ENCODE results near the gene PRTFDC1.

The PRTFDC1 gene

DNA sequence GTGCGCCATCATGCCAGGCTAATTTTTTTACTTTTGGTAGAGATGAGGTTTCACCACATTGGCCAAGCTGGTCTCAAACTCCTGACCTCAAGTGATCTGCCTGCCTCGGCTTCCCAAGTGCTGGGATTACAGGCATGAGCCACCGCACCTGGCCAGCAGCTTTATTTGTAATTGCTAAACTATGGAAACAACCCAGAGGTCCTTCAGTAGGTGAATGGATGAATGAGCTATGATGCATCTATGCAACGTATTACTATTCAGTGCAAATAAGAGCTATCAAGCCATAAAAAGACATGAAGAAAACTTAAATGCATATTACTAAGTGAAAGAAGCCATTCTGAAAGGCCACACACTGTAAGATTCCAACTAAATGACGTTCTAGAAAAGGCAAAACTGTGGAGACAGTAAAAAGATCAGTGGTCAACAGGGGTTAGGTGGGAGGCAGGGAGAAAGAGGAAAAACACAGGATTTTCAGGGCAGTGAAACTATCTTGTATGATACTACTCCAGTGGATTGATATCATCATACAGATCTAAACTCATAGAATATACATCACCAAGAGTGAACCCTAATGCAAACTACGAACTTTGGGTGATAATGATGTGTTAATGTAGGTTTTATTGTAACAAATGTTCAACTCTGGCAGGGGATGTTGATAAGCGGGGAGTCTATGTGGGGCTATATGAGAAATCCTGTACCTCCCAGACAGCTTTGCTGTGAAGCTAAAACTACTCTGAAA, 66.7 kb downstream of the PRTFDC1 start:
- Mint-ChIP-seq H3K4me1 (peaks cover 75% of the 10 kb centered on the region), H3K27ac (peak overlapping the region in 1 of 2 donors; percentile 22), H3K9me3 (peaks cover 6 to 7% of the 10 kb centered on the region in 2 donors), H3K27me3 (no peaks in the 10 kb centered on the region), H3K4me3 (no peak overlapping the region)
- DNase-seq, result no peak
- ATAC-seq, result no peak

DNA sequence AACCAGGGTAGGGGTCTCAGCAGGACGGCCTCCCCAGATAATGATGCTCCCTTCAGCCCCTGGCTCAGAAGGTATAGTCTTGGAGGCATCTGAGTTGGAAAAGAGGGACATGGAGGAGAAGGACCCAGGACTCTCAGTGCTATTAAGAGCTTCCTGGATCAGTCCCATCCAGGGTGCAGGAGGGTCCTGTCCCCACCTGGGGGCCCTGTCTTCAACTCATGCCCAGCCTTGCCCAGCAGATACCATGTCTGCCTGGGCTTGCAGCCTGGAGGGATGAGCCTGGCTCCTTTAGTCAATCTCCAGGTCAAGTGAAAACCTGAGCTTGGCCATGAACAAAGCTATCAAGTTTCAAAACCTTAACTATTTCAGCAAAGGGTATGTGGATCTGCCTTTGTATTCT, 67.6 kb downstream of the PRTFDC1 start:
- DNase-seq (no peak), ATAC-seq (no peak)
- Mint-ChIP-seq H3K27me3 (no peaks in the 10 kb centered on the region), H3K9me3 (peaks cover 6 to 7% of the 10 kb centered on the region in 2 donors), H3K4me3 (no peak overlapping the region), H3K27ac (no peak overlapping the region), H3K4me1 (peaks cover 70% of the 10 kb centered on the region)

DNA sequence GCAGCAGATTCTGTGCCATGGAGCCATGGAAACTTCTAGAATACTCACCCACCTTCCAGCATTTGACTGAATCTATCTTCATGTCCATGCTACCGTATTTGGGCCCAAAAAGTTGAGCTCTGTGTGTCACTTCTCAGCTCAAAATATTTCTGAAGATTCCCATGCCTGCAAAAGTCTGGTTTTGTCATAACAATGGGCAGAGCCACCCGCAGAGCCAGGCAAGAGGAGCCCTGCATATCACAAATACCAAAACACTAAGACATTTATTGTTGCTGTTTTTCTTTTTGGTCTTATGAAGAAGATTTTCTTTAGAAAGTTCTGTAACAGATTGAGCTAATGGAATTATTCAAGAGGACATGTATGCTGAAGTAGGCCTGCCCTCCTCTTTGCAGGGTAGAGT, 68.1 kb downstream of the PRTFDC1 start:
- no peak for DNase-seq
- ATAC-seq, result no peak
- H3K27me3 Mint-ChIP-seq, result no peaks in the 10 kb centered on the region
- no peak overlapping the region for H3K27ac Mint-ChIP-seq
- no peak overlapping the region for H3K4me3 Mint-ChIP-seq
- peaks cover 65% of the 10 kb centered on the region for H3K4me1 Mint-ChIP-seq
- peaks cover 6 to 7% of the 10 kb centered on the region in 2 donors for H3K9me3 Mint-ChIP-seq

DNA sequence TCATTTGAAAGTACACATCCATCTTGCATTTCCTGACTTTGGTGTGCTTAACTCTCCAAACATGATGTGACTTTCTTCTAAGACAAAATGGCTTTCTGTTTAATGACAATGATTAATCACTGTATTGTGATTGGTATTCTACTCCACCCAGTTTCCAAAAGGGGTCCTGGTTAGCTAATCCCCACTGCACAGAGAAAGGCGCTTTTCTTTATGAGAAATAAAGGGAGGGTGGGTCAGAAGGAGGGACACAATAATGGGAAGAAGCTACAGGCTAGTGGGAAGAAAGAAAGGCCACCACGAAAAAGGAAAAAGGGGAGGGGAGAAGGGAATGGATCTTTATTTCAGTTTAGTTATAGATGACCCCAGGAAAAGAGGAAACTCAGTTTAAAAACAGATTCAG, 69.2 kb downstream of the PRTFDC1 start:
- Mint-ChIP-seq H3K9me3 (peaks cover 6 to 7% of the 10 kb centered on the region in 2 donors), H3K4me3 (peak overlapping the region; percentile 46 to 56)

DNA sequence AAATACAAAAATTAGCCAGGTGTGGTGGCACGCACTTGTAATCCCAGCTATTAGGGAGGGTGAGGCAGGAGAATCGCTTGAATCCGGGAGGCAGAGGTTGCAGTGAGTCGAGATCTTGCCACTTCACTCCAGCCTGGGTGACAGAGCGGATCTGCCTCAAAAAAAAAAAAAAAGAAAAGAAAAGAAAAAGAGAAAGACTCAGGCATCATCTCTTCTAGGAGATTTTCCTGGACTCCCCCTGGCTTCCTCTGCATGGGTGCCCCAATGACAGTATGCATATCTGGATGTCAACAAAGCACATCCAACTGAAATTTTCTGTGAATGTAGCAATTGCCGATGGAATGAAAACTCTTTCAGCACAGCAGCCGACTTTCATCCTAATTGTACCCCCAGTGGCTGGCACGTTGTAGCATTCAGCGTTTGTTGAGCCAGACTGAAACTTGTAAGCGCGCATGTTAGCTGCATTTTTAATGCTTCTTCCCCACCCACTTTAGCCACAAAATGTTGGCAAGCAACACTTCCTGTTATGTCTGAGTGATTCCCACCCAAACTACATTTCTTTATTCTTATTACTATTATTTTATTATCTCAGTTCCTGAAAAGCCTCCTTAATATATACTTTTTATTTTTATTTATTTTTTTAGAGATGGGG, 70.2 kb downstream of the PRTFDC1 start:
- peaks cover 2% of the 10 kb centered on the region in 2 donors for H3K9me3 Mint-ChIP-seq
- H3K4me3 Mint-ChIP-seq, result peak overlapping the region; percentile 51 to 67
- H3K4me1 Mint-ChIP-seq, result peaks cover 46% of the 10 kb centered on the region
- DNase-seq (peak; percentile 26 to 57), ATAC-seq (peak; percentile 81)
- no peaks in the 10 kb centered on the region for H3K27me3 Mint-ChIP-seq
- no peak overlapping the region for H3K27ac Mint-ChIP-seq

More for the DNA sequence above, 69.2 kb downstream of the PRTFDC1 start:
- Mint-ChIP-seq H3K4me1 (peaks cover 56% of the 10 kb centered on the region), H3K27ac (peak overlapping the region; percentile 6 to 76), H3K27me3 (no peaks in the 10 kb centered on the region)
- DNase-seq (no peak), ATAC-seq (no peak)

DNA sequence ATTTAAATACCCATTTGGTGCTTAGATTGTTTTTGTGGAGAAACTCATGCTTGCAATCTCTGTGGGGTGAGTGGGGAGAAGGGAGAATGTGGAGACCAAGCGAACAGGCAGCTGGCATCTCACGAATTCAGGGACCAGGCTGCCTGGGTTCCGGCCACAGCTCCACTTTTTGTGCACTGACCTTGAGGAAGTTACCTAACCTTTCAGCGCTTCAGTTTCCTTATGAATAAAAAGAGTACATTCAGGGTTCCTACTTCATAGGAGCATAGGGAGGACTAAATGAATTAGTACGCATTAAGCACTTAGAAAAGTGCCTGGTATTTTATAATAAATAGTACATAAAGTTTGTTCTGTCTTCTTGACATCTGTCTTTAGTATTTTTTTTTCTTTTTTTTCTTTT, 72.5 kb downstream of the PRTFDC1 start:
- H3K4me3 Mint-ChIP-seq, result no peak overlapping the region
- no peak overlapping the region for H3K27ac Mint-ChIP-seq
- peaks cover 30% of the 10 kb centered on the region for H3K4me1 Mint-ChIP-seq
- H3K9me3 Mint-ChIP-seq, result peaks cover 7 to 8% of the 10 kb centered on the region in 2 donors
- ATAC-seq (no peak), DNase-seq (no peak)
- no peaks in the 10 kb centered on the region for H3K27me3 Mint-ChIP-seq

DNA sequence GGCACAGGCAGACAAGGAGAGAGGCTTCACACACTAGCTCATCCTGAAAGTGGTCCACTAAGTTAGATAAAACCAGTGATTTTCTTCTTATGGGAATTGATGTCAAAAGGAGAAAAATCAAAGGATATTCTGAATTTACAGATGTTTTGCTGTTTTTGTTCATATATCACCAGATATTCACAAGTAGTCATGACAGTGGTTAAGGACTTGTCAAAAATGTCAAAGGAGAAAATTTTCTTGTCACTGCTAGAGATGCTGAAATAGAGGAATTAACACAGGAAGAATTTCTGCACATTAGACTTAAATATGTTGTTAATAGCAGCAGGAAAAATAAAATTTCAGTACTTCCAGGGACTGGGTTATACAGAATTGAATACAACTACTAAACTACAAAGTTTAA, 78.3 kb downstream of the PRTFDC1 start:
- Mint-ChIP-seq H3K4me1 (peaks cover 6% of the 10 kb centered on the region), H3K9me3 (peaks cover 9 to 15% of the 10 kb centered on the region in 2 donors), H3K4me3 (no peak overlapping the region), H3K27me3 (no peaks in the 10 kb centered on the region), H3K27ac (no peak overlapping the region)
- DNase-seq (no peak), ATAC-seq (no peak)

DNA sequence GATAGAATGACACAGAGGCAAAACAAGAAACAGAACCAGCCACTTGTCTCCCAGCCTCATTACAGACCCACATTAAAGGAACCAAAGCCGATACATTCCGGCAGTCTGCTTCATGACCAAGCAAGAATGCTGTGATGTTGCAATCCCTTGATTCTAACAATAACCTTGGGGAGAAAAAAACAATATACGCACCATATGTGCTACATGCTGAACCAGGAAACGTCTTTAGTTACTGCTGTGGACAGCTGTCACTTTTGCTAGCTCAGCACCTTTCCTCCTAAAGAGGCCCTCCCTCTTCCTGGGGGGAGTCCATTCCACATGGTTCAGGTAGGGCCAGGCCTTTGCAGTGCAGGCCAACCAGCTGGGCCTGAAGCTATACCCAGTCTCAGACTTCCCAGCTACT, 79.1 kb downstream of the PRTFDC1 start:
- DNase-seq (no peak), ATAC-seq (no peak)
- H3K27ac Mint-ChIP-seq, result no peak overlapping the region
- peaks cover 6% of the 10 kb centered on the region for H3K4me1 Mint-ChIP-seq
- H3K9me3 Mint-ChIP-seq, result peaks cover 9 to 15% of the 10 kb centered on the region in 2 donors
- no peaks in the 10 kb centered on the region for H3K27me3 Mint-ChIP-seq
- H3K4me3 Mint-ChIP-seq, result no peak overlapping the region

DNA sequence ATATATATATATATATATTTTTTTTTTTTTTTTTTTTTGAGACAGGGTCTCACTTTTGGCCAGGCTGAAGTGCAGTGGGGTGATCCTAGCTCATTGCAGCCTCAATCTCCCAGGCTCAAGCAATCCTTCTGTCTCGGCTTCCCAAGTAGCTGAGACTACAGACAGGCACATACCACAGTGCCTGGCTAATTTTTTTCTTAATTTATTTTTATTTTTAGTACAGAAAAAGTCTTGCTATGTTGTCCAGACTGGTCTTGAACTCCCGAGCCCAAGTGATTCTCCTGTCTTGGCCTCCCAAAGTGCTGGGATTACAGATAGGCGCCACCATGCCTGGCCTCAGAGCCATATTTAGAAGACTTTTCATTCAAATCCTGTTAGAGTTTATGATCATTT, 79.6 kb downstream of the PRTFDC1 start:
- Mint-ChIP-seq H3K27ac (no peak overlapping the region), H3K4me3 (no peak overlapping the region), H3K4me1 (peaks cover 6% of the 10 kb centered on the region), H3K9me3 (peaks cover 9 to 15% of the 10 kb centered on the region in 2 donors), H3K27me3 (no peaks in the 10 kb centered on the region)
- ATAC-seq (no peak), DNase-seq (no peak)

DNA sequence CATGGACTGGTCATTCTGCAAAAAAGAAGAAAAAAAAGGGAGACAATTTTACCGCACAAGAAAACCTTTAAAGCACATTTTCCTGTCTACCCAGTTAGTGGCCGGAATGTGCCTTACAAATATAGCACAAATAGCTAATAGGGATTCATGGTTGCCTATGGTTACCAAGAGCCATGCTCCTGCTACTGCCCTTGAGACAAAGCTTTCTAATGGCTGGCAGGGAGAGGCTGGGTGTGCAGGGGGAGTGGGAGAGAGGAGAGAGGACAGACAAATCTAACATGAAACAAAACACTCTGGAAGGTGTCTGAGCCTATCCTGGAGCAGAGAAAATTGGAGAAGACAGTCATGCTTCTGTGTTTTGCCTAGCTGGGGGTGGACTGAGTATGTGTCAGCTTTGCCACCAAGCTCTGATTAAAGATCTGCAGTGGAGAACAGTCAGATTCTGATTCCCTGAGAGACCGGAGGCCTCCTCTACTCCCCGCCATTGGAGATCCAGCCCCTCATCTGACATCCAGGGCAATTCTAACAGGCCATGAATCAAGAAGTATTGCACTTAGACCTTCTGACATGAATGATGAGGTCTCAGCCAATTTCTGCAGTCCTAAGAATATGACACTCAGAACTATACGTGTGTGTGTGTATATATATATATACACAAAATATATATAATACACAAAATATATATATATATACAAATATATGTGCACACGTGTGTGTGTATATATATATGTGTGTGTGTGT, 80.2 kb downstream of the PRTFDC1 start:
- no peak for DNase-seq
- H3K9me3 Mint-ChIP-seq, result peaks cover 9 to 15% of the 10 kb centered on the region in 2 donors
- ATAC-seq, result no peak
- peaks cover 9% of the 10 kb centered on the region for H3K4me1 Mint-ChIP-seq
- H3K27ac Mint-ChIP-seq, result no peak overlapping the region
- H3K27me3 Mint-ChIP-seq, result no peaks in the 10 kb centered on the region
- no peak overlapping the region for H3K4me3 Mint-ChIP-seq

DNA sequence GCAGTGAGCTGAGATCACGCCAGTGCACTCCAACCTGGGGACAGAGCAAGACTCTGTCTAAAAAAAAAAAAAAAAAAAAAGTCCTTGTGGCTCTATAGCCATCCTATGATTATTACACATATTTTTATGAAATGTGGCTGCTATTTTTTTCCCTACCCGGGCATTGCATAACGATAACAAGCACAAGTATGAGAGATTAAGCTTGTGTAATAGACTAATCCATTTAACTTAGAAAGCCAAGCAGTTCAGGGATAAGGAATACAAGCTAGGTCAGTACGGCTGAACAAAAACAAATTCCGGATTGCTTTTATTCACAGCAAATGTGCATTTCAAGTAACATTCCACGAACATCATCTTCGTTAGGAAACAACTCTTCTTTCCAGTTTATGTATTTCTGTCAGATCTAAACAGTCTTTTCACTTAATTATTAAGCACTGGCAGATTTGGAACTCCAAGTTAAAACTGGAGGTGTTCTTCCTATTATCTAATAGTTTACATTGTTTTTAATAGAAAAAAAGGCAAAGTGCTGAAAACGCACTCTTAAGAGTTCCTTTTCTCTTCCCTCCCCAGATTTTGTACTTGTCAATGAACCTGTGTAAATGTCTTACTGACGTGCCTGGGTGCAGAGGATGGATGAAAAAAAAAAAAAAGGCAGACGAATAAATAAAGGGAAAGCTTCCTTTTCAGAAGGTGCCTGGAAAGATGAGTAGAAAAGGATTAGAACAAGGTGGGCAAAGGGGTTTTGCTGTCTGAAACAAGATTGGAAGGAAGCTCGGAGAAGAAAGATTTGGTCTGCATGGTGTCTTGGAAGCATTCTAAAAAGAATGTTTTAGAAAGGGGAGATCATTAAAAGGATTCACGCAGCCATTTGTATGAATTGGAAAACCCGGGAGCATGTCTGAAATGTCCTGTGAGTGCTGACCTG, 81.1 kb downstream of the PRTFDC1 start:
- Mint-ChIP-seq H3K27ac (no peak overlapping the region), H3K9me3 (peaks cover 9 to 15% of the 10 kb centered on the region in 2 donors), H3K27me3 (no peaks in the 10 kb centered on the region), H3K4me1 (peaks cover 18% of the 10 kb centered on the region), H3K4me3 (no peak overlapping the region)
- ATAC-seq (no peak), DNase-seq (no peak)

DNA sequence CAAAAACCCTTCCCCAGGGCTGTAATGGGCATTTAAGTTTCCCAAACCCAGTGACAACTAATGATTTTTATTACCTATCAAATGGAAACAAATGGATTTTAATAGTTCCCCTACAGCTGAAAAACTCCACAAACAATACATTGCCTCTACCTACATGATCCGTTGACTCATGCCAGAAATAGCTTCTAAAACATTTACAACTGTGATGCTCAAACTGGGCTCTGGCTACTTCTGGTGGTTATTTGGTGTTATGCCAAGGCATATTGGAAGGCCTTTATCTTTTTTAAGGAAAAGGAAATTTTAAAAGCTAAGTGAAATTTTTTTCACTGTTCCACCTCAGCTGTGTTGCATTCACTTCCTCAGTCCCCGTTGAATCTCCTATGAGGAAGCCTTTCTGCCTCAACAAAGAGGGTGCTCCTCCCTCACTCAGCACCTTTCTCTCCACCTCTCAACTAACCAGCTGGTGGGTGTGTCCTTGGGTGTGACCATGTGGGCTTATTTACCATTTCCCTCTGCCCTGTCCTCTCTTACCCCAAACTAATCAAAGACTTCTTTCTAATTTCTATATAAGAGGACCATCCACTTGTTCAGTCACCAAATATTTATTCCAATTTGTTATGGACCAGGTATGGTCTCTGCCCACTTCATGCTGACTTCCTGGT, 82.9 kb downstream of the PRTFDC1 start:
- no peak for DNase-seq
- H3K9me3 Mint-ChIP-seq, result peaks cover 0 to 6% of the 10 kb centered on the region in 2 donors
- no peak for ATAC-seq
- no peak overlapping the region for H3K4me3 Mint-ChIP-seq
- H3K27me3 Mint-ChIP-seq, result no peaks in the 10 kb centered on the region
- H3K27ac Mint-ChIP-seq, result no peak overlapping the region
- H3K4me1 Mint-ChIP-seq, result peaks cover 29% of the 10 kb centered on the region

DNA sequence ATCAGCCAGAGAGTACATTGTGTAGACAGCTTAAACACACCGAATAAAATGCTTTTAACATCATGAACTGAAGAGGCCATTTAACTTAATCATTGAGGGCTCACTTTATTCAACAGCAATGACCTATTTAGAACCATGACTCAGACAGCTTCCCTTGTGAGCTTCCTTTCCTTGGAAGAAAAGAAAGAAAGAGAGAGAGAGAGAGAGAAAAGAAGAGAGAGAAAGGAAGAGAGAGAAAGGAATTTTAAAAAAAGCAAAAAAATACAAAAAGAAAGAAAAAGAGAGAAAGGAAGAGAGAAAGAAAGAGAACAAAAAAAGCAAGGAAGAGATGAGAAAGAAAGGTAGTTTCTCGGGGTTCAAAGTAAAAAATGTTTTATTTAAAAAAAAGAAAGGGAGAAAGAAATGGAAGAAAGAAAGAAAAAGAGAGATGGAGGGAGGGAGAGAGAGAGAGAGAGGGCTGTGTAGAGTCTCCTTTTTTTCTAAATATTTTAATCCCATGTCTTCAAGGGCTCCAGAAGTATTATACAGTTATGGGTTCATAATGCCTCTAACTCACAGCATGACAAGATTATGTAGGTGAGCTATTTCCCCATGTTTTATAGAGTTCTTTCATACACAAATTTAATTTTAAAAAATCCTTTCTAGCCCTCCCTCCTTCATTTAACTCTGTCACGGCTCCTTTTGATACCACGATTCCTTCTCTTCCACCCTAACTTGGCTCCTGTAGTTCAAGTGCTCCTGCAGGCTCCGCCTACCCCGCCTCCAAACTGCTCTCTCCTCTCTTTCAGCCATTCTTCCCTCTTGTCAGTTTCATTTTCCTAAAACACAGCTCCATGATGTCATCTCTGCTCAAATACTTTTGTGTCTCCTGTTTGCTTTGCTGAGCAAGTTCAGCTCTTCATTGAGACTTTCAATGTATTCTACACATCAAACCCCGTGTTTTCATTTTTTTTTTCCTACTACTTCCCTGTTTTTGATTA, 85.5 kb downstream of the PRTFDC1 start:
- H3K9me3 Mint-ChIP-seq, result no peaks in the 10 kb centered on the region
- H3K27me3 Mint-ChIP-seq, result no peaks in the 10 kb centered on the region
- H3K4me1 Mint-ChIP-seq, result peaks cover 33% of the 10 kb centered on the region
- H3K4me3 Mint-ChIP-seq, result peak overlapping the region in 1 of 2 donors; percentile 24
- ATAC-seq, result no peak
- no peak overlapping the region for H3K27ac Mint-ChIP-seq
- no peak for DNase-seq

DNA sequence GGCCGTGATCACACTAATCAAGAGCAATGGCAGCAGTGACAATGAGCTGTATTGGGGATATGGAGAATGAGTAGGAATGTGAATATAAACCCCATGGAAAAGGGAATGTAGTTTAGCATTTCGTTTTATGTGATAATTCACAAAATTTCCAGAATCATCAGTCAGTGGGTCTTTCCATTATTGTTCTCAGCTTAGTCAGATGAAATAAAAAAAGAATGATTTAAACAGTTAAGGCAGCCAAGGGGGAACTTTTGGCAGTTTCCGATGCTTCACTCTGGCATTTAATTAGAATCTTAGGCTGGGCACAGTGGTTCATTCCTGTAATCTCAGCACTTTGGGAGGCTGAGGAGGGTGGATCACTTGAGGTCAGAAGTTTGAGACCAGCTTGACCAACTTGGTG, 86.6 kb downstream of the PRTFDC1 start:
- H3K9me3 Mint-ChIP-seq, result no peaks in the 10 kb centered on the region
- H3K4me3 Mint-ChIP-seq, result no peak overlapping the region
- H3K4me1 Mint-ChIP-seq, result peaks cover 33% of the 10 kb centered on the region
- ATAC-seq (no peak), DNase-seq (no peak)
- no peaks in the 10 kb centered on the region for H3K27me3 Mint-ChIP-seq
- H3K27ac Mint-ChIP-seq, result no peak overlapping the region

Data from stimulated activated naive CD8-positive, alpha-beta T cell treated with anti-CD3 and anti-CD28 coated beads, Interleukin-15, amount 100 ng/mL, for 72 hours (primary cell).